Activated CD8-positive, alpha-beta memory T cell treated with anti-CD3 and anti-CD28 coated beads, Interleukin-2, amount 10 ng/mL, durations not matched to agents 7 days and 5 days (primary cell): ENCODE data around the gene HIBADH. TPM values are rescaled to one million over a fixed set of nuclear protein-coding genes. Genes with fewer than 3 reads are reported as not detected.
"Not testable (repeated sequence)": the region's sequence is repeated elsewhere in the genome, so short reads cannot be mapped to it uniquely, and the experiment has no call there.

ENCODE experiments used
- ATAC-seq: fragments of 150-1000 bp; cut with Tn5 transposase; one replicate; pipeline ENCODE4 v1.10.0; 2021; ENCODE audit warnings: moderate library complexity
- CTCF ChIA-PET: fragments of 350-600 bp; sonication (Branson Sonifier 250); formaldehyde crosslinking; loops from one replicate; lab custom pipeline; 2021; ENCODE audit warnings: antibody characterized with exemption; lab: Charles Lee
- DNase-seq: peaks from one replicate; pipeline ENCODE4 v3.0.0-alpha.2; 2020
- H3K27ac Mint-ChIP-seq: one replicate; pipeline ENCODE4 v1.8.0; 2021; ENCODE audit warnings: mild to moderate bottlenecking, mixed read lengths
- H3K27me3 Mint-ChIP-seq: one replicate; pipeline ENCODE4 v1.8.0; 2021; ENCODE audit warnings: mixed read lengths
- H3K36me3 Mint-ChIP-seq: one replicate; pipeline ENCODE4 v1.8.0; 2021; ENCODE audit warnings: mild to moderate bottlenecking, mixed read lengths
- H3K4me1 Mint-ChIP-seq: one replicate; pipeline ENCODE4 v1.8.0; 2021; ENCODE audit warnings: mixed read lengths
- H3K4me3 Mint-ChIP-seq: one replicate; pipeline ENCODE4 v1.8.0; 2021; ENCODE audit warnings: mild to moderate bottlenecking, moderate library complexity, mixed read lengths
- H3K9me3 Mint-ChIP-seq: one replicate; pipeline ENCODE4 v1.8.0; 2022; ENCODE audit warnings: low read depth, mixed read lengths
- total RNA-seq, 2 experiments: library from RNA; stranded (reverse); gene quantifications; one replicate each; pipeline ENCODE4 v1.2.3, GENCODE V29; 2021

The HIBADH gene
- total RNA-seq, 2 experiments from 2014 or later = 13.1 to 15.8 TPM

GRCh38 chr7:27690649-27691048 lies 28.0 kb upstream of the HIBADH start:
- Mint-ChIP-seq H3K9me3 (no peaks in the 10 kb centered on the region), H3K4me3 (no peak overlapping the region), H3K27ac (no peak overlapping the region), H3K4me1 (no peaks in the 10 kb centered on the region), H3K36me3 (no peaks in the 10 kb centered on the region), H3K27me3 (peaks cover 12% of the 10 kb centered on the region)
- DNase-seq (no peak), ATAC-seq (no peak)
- CTCF ChIA-PET = no interaction called here

GRCh38 chr7:27689591-27690164 lies 27.0 kb upstream of the HIBADH start:
- no peaks in the 10 kb centered on the region for H3K9me3 Mint-ChIP-seq
- H3K27ac Mint-ChIP-seq = no peak overlapping the region
- CTCF ChIA-PET = interaction anchor here (0.7 to 1.0 kb wide), 3 partner anchors 231 to 331 kb away, joined by 3 to 5 read pairs (median 4); no protein-coding TSS in a partner anchor
- peak; percentile 55 for DNase-seq
- peaks cover 12% of the 10 kb centered on the region for H3K27me3 Mint-ChIP-seq
- ATAC-seq = peak; percentile 64
- H3K4me1 Mint-ChIP-seq = no peaks in the 10 kb centered on the region
- H3K4me3 Mint-ChIP-seq = no peak overlapping the region
- no peaks in the 10 kb centered on the region for H3K36me3 Mint-ChIP-seq

DNA sequence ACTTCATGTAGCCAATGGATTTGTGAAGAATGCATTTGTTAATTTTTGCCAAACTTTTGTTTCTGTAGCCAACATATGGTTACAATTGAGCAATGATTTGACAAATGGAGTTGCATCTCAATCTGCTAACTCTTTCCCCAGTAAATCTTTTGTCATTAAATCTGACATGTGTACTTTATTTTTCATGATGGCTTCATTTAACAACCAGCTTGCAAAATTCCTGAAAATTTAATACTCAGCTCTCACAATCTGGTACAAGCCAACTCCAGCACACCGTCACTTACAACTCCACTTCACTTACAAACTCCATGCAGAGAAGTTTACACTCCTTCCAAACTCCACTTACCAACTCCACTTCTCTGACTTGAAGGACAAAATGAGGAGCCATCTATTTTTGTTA lies 26.5 kb upstream of the HIBADH start:
- H3K4me3 Mint-ChIP-seq = no peak overlapping the region
- no peaks in the 10 kb centered on the region for H3K36me3 Mint-ChIP-seq
- no peaks in the 10 kb centered on the region for H3K4me1 Mint-ChIP-seq
- no peak for ATAC-seq
- CTCF ChIA-PET = interaction anchor here (0.7 to 1.0 kb wide), 3 partner anchors 232 to 331 kb away, joined by 3 to 5 read pairs (median 4); no protein-coding TSS in a partner anchor
- H3K9me3 Mint-ChIP-seq = no peaks in the 10 kb centered on the region
- no peak for DNase-seq
- peaks cover 12% of the 10 kb centered on the region for H3K27me3 Mint-ChIP-seq
- H3K27ac Mint-ChIP-seq = no peak overlapping the region

- DNase-seq = no peak
- no peaks in the 10 kb centered on the region for H3K4me1 Mint-ChIP-seq
- H3K4me3 Mint-ChIP-seq = no peak overlapping the region
- CTCF ChIA-PET = interaction anchor here (0.7 to 1.0 kb wide), 2 partner anchors 232 to 330 kb away, joined by 3 to 4 read pairs; no protein-coding TSS in a partner anchor
- peaks cover 12% of the 10 kb centered on the region for H3K27me3 Mint-ChIP-seq
- no peaks in the 10 kb centered on the region for H3K36me3 Mint-ChIP-seq
- H3K27ac Mint-ChIP-seq = no peak overlapping the region
- ATAC-seq = no peak
- H3K9me3 Mint-ChIP-seq = no peaks in the 10 kb centered on the region
Measured at GRCh38 chr7:27688646-27689045, 26.0 kb upstream of the HIBADH start.

DNA sequence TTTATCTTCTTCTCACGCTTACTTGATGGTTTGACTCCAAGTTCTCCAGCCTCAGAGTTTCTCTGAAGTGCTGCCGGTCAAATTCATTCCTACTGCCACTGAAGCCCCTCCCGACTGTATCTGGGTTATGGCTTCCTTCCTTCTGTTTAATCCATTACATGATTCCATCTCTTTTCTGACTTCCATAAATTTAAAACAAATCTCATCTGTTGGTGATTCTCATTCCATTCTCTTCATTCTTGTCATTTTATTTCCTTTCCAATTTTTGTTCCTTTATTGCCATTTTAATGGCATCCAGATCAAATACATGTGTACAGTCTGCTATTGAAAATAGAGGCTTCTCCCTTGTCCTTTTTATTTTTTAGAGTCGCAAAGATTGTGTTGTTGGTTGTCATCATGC lies 25.4 kb upstream of the HIBADH start:
- DNase-seq (no peak), ATAC-seq (no peak)
- Mint-ChIP-seq H3K9me3 (no peaks in the 10 kb centered on the region), H3K4me3 (no peak overlapping the region), H3K27me3 (peaks cover 12% of the 10 kb centered on the region), H3K36me3 (no peaks in the 10 kb centered on the region), H3K27ac (no peak overlapping the region), H3K4me1 (no peaks in the 10 kb centered on the region)
- CTCF ChIA-PET = no interaction called here

DNA sequence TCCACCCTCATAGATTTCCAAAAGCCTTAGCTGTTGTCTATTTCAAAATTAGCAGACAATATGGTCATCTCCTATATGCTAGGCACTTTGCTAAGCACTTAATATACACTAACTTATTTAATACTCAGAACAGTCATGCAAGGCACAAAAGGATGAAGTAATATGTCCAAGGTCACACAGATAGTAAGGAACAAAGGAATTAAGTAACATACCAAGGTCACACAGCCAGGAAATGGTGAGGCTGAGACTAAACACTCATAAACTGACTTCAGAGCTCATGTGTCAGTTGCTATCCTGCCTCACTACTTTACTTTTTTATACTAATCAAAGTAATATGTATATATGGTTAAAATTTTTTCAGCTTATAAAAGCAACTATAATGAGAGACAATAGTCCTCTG lies 23.6 kb upstream of the HIBADH start:
- ATAC-seq = no peak
- CTCF ChIA-PET = interaction anchor here (0.5 to 1.2 kb wide), 2 partner anchors 32 to 560 kb away, joined by 3 to 5 read pairs; no protein-coding TSS in a partner anchor
- H3K4me3 Mint-ChIP-seq = no peak overlapping the region
- H3K4me1 Mint-ChIP-seq = no peaks in the 10 kb centered on the region
- H3K36me3 Mint-ChIP-seq = no peaks in the 10 kb centered on the region
- no peak overlapping the region for H3K27ac Mint-ChIP-seq
- H3K9me3 Mint-ChIP-seq = no peaks in the 10 kb centered on the region
- peaks cover 12% of the 10 kb centered on the region for H3K27me3 Mint-ChIP-seq
- no peak for DNase-seq

DNA sequence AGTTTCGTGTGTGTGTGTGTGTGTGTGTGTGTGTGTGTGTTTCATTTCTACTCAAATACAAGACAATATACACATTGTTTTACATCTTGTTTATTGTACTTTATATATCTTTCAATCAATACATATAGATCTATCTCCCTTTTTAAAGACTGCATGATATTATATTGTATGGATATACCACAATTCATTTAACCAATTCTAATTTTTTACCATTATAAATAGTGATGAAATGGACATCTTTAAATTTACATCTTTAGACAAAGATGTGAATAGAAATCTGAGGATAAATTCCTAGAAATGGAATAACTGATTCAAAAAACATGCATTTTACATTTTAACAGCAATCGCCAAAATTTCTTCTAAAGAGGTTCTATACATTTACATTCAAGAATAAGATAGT lies 23.2 kb upstream of the HIBADH start:
- no peaks in the 10 kb centered on the region for H3K9me3 Mint-ChIP-seq
- no peaks in the 10 kb centered on the region for H3K4me1 Mint-ChIP-seq
- ATAC-seq = no peak
- no peak overlapping the region for H3K27ac Mint-ChIP-seq
- no peaks in the 10 kb centered on the region for H3K36me3 Mint-ChIP-seq
- H3K4me3 Mint-ChIP-seq = no peak overlapping the region
- DNase-seq = no peak
- CTCF ChIA-PET = interaction anchor here (0.5 to 1.2 kb wide), 2 partner anchors 32 to 559 kb away, joined by 3 to 5 read pairs; no protein-coding TSS in a partner anchor
- peaks cover 12% of the 10 kb centered on the region for H3K27me3 Mint-ChIP-seq

GRCh38 chr7:27685209-27685608 lies 22.5 kb upstream of the HIBADH start:
- no peaks in the 10 kb centered on the region for H3K4me1 Mint-ChIP-seq
- CTCF ChIA-PET = interaction anchor here (0.6 kb wide), 1 partner anchor 412 kb away, joined by 3 read pairs; no protein-coding TSS in a partner anchor
- H3K4me3 Mint-ChIP-seq = no peak overlapping the region
- no peaks in the 10 kb centered on the region for H3K36me3 Mint-ChIP-seq
- ATAC-seq (no peak), DNase-seq (no peak)
- H3K27ac Mint-ChIP-seq = no peak overlapping the region
- no peaks in the 10 kb centered on the region for H3K9me3 Mint-ChIP-seq
- H3K27me3 Mint-ChIP-seq = peaks cover 12% of the 10 kb centered on the region

DNA sequence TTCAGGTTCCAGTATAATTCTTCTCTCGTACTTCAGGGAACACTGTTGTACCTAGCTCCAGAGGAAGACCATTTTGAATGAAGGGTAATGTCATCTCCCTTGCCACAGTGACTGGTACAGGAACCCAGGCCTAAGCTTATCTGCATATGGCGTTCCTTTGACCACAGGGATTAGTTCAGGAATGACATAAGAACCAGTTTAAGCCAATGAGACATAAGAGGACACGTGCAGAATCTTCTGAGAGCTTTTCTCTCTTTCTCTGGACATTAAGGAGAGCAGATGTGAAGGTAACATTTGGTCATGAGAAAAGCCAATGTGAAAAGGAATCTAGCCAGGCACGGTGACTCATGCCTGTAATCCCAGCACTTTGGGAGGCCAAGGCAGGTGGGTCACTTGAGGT lies 21.8 kb upstream of the HIBADH start:
- CTCF ChIA-PET = no interaction called here
- Mint-ChIP-seq H3K27ac (no peak overlapping the region), H3K4me1 (no peaks in the 10 kb centered on the region), H3K36me3 (no peaks in the 10 kb centered on the region), H3K4me3 (no peak overlapping the region), H3K27me3 (peaks cover 12% of the 10 kb centered on the region), H3K9me3 (no peaks in the 10 kb centered on the region)
- DNase-seq = no peak
- ATAC-seq = no peak

DNA sequence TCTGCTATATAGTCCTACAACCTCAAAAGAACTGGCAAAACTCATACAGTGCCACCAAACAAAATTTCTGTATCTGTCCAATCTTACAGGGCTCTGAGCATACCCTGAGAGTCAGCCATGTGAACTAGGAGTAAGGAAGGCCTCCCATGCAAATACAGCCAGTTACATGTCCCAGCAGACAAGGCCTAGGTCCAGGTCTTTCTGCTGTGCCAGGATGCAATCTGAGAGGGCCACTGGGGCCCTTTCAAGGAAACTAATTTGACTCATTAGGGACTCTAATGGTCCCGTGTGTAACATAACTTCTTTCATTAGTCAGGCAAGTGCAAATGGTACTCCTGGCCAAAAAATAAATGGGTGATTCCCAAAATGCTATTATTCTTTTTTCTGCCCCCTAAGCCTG lies 17.9 kb upstream of the HIBADH start:
- ATAC-seq (no peak), DNase-seq (no peak)
- H3K9me3 Mint-ChIP-seq = no peaks in the 10 kb centered on the region
- H3K4me1 Mint-ChIP-seq = no peaks in the 10 kb centered on the region
- no peak overlapping the region for H3K4me3 Mint-ChIP-seq
- no peak overlapping the region for H3K27ac Mint-ChIP-seq
- H3K36me3 Mint-ChIP-seq = no peaks in the 10 kb centered on the region
- no peaks in the 10 kb centered on the region for H3K27me3 Mint-ChIP-seq
- CTCF ChIA-PET = no interaction called here

DNA sequence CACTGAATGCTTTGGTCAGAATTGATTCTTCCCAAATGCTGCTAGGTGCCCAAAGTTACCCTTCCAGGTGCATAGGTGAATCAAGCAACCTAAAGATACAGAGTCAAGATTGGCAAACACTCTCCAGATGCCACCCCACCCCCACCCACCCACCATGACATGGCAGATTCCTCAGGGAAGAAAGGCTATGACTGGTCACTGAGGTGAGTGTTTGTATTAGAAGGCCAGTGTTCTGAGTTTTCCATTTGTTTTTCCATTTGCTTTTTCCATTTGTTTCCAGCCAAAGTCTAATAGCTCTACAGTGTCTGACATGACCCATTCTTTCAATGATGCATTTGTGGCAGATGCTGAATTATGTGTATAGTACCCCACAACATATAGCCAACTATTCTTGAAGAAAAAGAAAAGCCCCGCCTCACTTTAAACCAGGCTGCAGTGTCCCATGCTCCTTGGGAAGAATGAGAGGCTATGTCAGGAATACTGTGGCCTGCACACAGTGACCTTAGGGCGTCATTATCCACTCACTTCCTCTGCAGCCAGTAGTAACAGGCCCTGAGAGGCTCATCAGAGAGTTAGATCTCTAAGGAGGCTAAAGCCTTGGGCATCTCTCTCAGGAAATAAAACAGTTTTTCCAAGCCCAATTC lies 16.1 kb upstream of the HIBADH start:
- no peaks in the 10 kb centered on the region for H3K36me3 Mint-ChIP-seq
- ATAC-seq (no peak), DNase-seq (no peak)
- no peaks in the 10 kb centered on the region for H3K27me3 Mint-ChIP-seq
- H3K4me1 Mint-ChIP-seq = no peaks in the 10 kb centered on the region
- no peaks in the 10 kb centered on the region for H3K9me3 Mint-ChIP-seq
- no peak overlapping the region for H3K4me3 Mint-ChIP-seq
- CTCF ChIA-PET = interaction anchor here (1.1 to 1.3 kb wide), 2 partner anchors 23 to 96 kb away, joined by 3 to 5 read pairs; no protein-coding TSS in a partner anchor
- no peak overlapping the region for H3K27ac Mint-ChIP-seq

GRCh38 chr7:27677912-27678612 lies 15.4 kb upstream of the HIBADH start:
- no peak overlapping the region for H3K27ac Mint-ChIP-seq
- CTCF ChIA-PET = interaction anchor here (1.1 to 1.3 kb wide), 2 partner anchors 24 to 96 kb away, joined by 3 to 5 read pairs; no protein-coding TSS in a partner anchor
- no peaks in the 10 kb centered on the region for H3K27me3 Mint-ChIP-seq
- H3K36me3 Mint-ChIP-seq = no peaks in the 10 kb centered on the region
- DNase-seq (no peak), ATAC-seq (no peak)
- H3K9me3 Mint-ChIP-seq = no peaks in the 10 kb centered on the region
- no peaks in the 10 kb centered on the region for H3K4me1 Mint-ChIP-seq
- no peak overlapping the region for H3K4me3 Mint-ChIP-seq

DNA sequence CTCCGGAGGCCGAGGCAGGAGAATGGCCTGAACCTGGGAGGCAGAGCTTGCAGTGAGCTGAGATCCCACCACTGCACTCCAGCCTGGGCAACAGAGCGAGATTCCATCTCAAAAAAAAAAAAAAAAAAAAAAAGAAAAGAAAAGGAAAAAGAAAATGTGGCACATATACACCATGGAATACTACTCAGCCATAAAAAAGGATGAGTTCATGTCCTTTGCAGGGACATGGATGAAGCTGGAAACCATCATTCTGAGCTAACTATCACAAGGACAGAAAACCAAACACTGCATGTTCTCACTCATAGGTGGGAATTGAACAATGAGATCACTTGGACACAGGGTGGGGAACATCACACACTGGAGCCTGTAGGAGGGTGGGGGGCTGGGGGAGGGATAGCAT lies 11.4 kb upstream of the HIBADH start:
- H3K9me3 Mint-ChIP-seq, ATAC-seq, H3K27ac Mint-ChIP-seq, H3K4me3 Mint-ChIP-seq, H3K36me3 Mint-ChIP-seq, H3K4me1 Mint-ChIP-seq, H3K27me3 Mint-ChIP-seq, DNase-seq: not testable (repeated sequence)
- CTCF ChIA-PET = interaction anchor here (0.6 kb wide), 1 partner anchor 90 kb away, joined by 3 read pairs; no protein-coding TSS in a partner anchor
